ENCODE results near the gene SYP.

Gene SYP

DNA sequence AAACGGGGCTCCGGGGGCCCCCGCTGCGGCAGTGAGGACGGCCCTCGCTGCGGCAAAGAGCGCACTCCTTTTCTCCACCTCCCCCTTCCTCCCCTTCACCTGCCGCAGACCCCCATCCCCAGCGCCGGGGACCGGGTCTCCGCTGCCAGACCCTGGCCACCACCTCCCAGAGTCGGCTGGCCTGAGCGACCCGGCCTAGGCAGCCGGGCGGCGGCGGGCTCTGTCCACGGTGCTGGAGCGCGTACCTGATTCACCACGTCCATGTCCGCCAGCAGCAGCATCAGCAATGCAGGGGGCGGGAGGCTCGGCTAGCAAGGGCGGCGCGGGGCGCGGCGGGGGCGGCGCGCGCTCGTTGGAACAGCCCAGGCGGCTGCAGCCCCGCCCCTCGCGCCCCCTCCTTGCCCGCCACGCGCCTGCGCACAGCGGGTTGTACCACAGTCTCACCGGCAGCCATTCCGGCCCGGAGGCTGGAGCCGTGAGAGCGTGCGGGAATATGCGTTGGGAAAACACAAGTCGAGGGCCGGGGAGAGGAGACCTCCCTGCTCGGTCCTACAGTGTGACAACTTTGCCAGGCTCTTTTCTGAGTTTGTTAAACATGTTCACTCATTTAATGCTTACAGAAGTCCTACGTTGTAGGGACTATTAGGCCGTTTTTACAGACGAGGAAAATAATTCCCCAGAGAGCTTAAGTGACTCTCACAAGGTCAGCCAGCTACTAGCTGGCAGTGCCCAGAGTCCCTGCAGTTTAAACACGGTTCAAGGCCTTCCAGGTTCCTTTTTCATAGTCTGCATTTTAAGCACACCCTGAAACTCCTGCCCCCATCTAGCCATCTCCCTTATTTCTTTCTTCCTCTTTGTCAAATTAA lies at the start of gene SYP:
Gene SYP, minus strand, starts transcription at position 288 of the 866 bp plus-strand sequence. Its CDS starts 7 bp downstream, at position 281.
- peak; percentile 96 for ATAC-seq
- no peaks in the 10 kb centered on the region for H3K9me3 Mint-ChIP-seq

DNA sequence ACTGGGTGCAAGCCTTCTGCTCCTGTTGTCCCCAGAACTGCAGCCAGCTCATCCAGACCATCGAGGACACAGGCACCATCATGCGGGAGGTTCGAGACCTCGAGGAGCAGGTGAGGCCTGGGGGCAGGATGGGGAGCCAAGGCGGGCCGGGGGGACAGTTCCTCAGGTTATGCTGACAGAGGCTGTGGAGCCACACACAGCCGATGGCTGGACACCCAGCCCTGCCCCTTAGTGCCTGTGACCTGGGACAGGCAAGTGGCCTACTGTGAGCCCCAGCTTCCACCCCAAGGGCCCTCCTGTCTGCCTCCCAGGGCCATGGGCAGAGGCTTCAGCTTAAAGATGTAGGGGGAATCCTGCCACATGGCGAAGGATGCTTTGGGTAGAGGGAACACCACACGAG lies 49.6 kb upstream of the SYP start:
- Mint-ChIP-seq H3K4me3 (no peak overlapping the region), H3K9me3 (no peaks in the 10 kb centered on the region), H3K27me3 (no peaks in the 10 kb centered on the region), H3K27ac (no peak overlapping the region), H3K36me3 (ENCODE audit: low read depth) (peaks cover 5% of the 10 kb centered on the region), H3K4me1 (peaks cover 6% of the 10 kb centered on the region)
- no peak for ATAC-seq
- DNase-seq, result no peak

More for the DNA sequence above, at the start of gene SYP:
- Mint-ChIP-seq H3K36me3 (ENCODE audit: low read depth) (no peaks in the 10 kb centered on the region), H3K27me3 (no peaks in the 10 kb centered on the region), H3K4me3 (peak within 1 kb of the TSS; percentile 62), H3K4me1 (peaks cover 20% of the 10 kb centered on the region), H3K27ac (no peak within 1 kb of the TSS)
- DNase-seq, result peak; percentile 88

DNA sequence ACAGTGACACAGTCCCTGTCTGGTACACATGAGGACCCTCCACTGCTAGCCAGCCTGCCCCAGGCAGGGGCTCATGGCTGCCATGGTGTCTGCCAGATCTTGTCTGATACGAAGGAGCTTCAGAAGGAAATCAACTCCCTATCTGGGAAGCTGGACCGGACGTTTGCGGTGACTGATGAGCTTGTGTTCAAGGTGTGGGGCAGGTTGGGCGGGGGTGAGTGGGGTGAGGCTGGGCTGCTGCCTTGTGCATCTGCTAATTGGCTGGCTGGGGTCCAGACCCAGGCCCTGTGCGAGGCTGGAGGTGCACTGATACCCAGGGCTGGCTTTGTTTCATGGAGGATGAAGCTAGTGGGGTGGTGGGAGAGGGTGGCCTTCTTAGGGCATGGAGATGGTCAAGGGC lies 49.1 kb upstream of the SYP start:
- no peak for ATAC-seq
- Mint-ChIP-seq H3K4me3 (no peak overlapping the region), H3K27ac (no peak overlapping the region), H3K36me3 (ENCODE audit: low read depth) (peaks cover 6% of the 10 kb centered on the region), H3K9me3 (no peaks in the 10 kb centered on the region), H3K4me1 (peaks cover 6% of the 10 kb centered on the region), H3K27me3 (no peaks in the 10 kb centered on the region)
- no peak for DNase-seq

DNA sequence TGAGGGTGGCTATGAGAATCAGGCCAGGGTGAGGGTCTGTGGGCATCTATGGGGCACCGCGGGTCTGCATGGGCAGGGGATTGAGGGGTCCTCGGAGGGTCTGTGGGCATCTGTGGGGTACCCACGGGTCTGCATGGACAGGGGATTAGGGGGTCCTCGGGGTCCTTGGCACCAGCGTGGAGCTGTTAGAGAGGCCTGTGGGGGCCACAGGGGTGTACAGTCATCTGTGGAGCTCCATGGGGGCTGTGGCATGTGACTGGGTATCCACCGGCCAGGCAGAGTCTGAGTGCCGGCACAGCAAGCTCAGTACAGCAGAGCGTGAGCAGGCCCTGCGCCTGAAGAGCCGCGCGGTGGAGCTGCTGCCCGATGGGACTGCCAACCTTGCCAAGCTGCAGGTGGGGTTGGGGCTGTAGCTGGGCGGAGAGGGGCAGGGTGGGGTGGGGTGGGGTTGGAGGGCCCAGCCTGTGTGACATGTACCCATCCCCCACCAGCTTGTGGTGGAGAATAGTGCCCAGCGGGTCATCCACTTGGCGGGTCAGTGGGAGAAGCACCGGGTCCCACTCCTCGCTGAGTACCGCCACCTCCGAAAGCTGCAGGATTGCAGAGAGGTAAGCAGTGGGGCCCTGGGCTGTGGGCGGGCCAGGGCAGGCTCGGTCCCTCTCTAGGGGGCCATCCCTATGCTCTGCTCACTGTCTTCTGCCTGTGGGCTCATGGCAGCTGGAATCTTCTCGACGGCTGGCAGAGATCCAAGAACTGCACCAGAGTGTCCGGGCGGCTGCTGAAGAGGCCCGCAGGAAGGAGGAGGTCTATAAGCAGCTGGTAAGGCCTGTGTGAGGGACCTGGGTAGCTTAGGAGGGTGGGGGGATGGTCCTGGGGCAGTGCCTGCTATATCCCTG lies 48.2 kb upstream of the SYP start:
- Mint-ChIP-seq H3K4me3 (no peak overlapping the region), H3K4me1 (peaks cover 6% of the 10 kb centered on the region), H3K9me3 (no peaks in the 10 kb centered on the region), H3K36me3 (ENCODE audit: low read depth) (peaks cover 10% of the 10 kb centered on the region), H3K27ac (no peak overlapping the region), H3K27me3 (no peaks in the 10 kb centered on the region)
- DNase-seq (no peak), ATAC-seq (no peak)

DNA sequence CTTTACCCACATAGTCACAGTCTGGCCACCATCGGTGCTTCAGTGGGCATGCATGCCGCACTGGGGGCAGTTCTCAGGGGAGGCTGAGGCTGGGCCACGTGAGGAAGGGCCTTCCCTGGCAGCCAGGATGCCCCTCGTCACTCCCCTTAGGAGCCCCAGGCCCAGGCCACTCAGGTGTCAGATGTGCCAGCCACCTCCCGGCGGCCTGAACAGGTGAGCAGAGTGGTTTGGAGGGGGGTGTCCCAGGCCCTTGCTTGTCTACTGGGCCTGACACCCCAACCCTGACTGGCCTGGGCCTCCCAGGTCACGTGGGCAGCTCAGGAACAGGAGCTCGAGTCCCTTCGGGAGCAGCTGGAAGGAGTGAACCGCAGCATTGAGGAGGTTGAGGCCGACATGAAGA lies 47.4 kb upstream of the SYP start:
- H3K27ac Mint-ChIP-seq, result no peak overlapping the region

DNA sequence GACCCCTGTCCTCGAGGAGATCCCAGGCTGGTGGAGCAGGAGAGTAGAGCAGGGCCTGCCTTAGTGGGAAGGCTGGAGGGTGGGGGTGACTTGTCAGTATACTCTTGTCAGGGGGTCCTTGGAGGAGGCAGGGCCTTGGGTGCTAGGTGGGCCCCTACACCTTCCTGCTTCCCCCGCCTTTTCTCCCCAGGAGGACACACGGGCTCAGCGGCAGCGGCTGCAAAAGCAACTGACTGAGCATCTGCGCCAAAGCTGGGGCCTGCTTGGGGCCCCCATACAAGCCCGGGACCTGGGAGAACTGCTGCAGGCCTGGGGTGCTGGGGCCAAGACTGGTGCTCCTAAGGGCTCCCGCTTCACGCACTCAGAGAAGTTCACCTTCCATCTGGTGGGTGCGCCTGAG lies 46.5 kb upstream of the SYP start:
- Mint-ChIP-seq H3K27me3 (no peaks in the 10 kb centered on the region), H3K27ac (no peak overlapping the region), H3K9me3 (no peaks in the 10 kb centered on the region), H3K4me3 (no peak overlapping the region), H3K36me3 (ENCODE audit: low read depth) (peaks cover 12% of the 10 kb centered on the region), H3K4me1 (peaks cover 6% of the 10 kb centered on the region)
- no peak for DNase-seq
- ATAC-seq, result no peak

More for the DNA sequence above, 47.4 kb upstream of the SYP start:
- Mint-ChIP-seq H3K4me1 (peaks cover 6% of the 10 kb centered on the region), H3K4me3 (no peak overlapping the region), H3K27me3 (no peaks in the 10 kb centered on the region), H3K36me3 (ENCODE audit: low read depth) (peaks cover 12% of the 10 kb centered on the region), H3K9me3 (no peaks in the 10 kb centered on the region)
- no peak for DNase-seq
- no peak for ATAC-seq

DNA sequence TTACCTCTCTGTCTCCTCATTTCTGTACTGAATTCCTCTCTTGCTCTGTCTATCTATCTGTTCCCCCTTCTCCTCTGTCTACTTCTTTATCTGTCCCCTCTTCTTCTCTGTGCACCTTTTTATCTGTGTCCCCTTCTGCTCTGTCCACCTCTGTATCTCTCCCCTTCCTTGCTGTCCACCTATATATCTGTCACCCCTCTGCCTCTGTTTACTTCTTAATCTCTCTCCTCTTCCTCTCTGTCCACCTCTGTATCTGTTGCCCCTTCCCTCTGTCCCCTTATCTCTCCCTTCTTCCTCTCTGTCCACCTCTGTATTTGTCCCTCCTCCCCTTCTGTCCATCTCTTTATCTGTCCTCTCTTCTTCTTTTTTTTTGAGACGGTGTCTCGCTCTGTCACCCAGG lies 44.2 kb upstream of the SYP start:
- no peaks in the 10 kb centered on the region for H3K9me3 Mint-ChIP-seq
- no peak overlapping the region for H3K4me3 Mint-ChIP-seq
- H3K4me1 Mint-ChIP-seq, result peaks cover 3% of the 10 kb centered on the region
- DNase-seq (no peak), ATAC-seq (no peak)
- peaks cover 9% of the 10 kb centered on the region for H3K36me3 Mint-ChIP-seq (ENCODE audit: low read depth)
- no peak overlapping the region for H3K27ac Mint-ChIP-seq
- H3K27me3 Mint-ChIP-seq, result no peaks in the 10 kb centered on the region

DNA sequence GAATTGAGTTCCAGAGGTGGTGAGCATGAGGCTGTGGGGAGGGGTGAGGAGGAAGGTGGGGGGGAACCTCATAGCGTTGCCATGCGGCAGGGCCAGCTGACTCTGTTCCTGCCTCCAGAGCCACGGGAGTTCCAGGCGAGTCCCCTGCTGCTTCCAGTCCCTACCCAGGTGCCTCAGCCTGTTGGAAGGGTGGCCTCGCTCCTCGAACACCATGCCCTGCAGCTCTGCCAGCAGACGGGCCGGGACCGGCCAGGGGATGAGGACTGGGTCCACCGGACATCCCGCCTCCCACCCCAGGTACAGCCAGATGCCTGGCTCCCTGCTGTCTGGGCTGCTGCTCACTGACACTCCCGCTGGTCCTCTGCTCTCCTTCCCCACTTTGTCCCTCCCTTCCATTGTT lies 43.2 kb upstream of the SYP start:
- H3K4me3 Mint-ChIP-seq, result no peak overlapping the region
- peaks cover 7% of the 10 kb centered on the region for H3K36me3 Mint-ChIP-seq (ENCODE audit: low read depth)
- H3K4me1 Mint-ChIP-seq, result peaks cover 5% of the 10 kb centered on the region
- H3K27ac Mint-ChIP-seq, result no peak overlapping the region
- H3K9me3 Mint-ChIP-seq, result no peaks in the 10 kb centered on the region
- ATAC-seq, result no peak
- DNase-seq, result no peak
- no peaks in the 10 kb centered on the region for H3K27me3 Mint-ChIP-seq

DNA sequence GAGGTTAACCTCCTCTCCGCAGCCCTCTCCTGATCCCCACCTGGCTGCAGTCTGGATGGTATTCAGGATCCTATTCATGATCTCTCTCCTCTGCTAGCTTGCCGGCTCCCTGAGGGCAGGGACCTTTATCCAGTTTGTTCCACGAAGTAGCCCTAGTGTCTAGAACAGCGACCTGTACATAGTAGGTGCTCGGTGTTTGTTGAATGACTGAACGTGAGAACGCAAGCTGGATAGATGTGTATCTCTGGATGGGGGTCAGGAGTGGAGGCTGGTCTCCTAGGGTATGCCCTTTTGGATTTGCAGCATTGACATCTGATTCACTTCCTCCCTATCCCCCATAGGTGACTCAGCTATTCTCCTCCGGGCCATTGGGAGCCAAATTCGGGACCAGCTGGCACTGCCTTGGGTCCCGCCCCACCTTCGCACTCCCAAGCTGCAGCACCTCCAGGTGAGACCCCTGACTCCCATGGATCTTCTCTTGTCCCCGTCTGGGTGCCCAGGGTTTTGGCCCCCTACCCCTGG lies 42.6 kb upstream of the SYP start:
- Mint-ChIP-seq H3K27ac (no peak overlapping the region), H3K4me1 (peaks cover 5% of the 10 kb centered on the region), H3K9me3 (no peaks in the 10 kb centered on the region), H3K4me3 (no peak overlapping the region), H3K36me3 (ENCODE audit: low read depth) (peaks cover 7% of the 10 kb centered on the region), H3K27me3 (no peaks in the 10 kb centered on the region)
- no peak for ATAC-seq
- no peak for DNase-seq

DNA sequence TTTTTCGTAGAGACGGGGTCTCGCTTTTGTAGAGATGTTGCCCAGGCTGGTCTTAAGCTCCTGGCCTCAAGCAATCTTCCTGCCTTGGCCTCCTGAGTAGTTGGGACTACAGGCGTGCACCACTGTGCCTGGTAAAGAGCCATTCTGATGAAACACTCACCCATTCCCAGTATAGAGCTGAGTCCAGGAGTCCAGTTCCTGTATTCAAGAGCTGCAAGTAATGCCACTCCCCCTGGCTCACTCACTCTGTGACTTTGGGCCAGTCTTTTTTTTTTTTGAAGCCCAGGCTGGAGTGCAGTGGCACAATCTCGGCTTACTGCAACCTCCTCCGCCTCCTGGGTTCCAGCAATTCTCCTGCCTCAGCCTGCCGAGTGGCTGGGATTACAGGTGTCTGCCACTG lies 38.7 kb upstream of the SYP start:
- Mint-ChIP-seq H3K4me1 (peaks cover 22% of the 10 kb centered on the region), H3K9me3 (no peaks in the 10 kb centered on the region), H3K36me3 (ENCODE audit: low read depth) (peaks cover 4% of the 10 kb centered on the region), H3K4me3 (no peak overlapping the region), H3K27ac (no peak overlapping the region), H3K27me3 (no peaks in the 10 kb centered on the region)
- no peak for DNase-seq
- no peak for ATAC-seq

DNA sequence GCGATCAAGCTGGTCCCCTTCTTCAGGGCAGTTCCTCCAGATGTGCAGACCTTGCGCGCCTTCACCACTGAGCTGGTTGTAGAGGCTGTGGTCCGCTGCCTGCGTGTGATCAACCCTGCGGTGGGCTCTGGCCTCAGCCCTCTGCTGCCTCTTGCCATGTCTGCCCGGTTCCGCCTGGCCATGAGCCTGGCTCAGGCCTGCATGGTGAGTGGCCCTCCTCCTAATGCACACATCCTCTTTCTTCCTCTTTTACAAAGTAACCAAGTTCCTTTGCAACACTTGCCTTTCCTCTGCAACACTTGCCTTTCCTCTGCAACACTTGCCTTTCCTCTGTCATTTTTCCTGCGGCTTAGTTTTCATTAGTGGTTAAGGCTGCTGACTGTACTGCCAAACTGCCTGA lies 37.1 kb upstream of the SYP start:
- Mint-ChIP-seq H3K27me3 (no peaks in the 10 kb centered on the region), H3K4me3 (peak overlapping the region; percentile 96), H3K36me3 (ENCODE audit: low read depth) (no peaks in the 10 kb centered on the region), H3K9me3 (no peaks in the 10 kb centered on the region), H3K4me1 (peaks cover 22% of the 10 kb centered on the region), H3K27ac (peak overlapping the region; percentile 57)
- no peak for ATAC-seq
- DNase-seq, result no peak

DNA sequence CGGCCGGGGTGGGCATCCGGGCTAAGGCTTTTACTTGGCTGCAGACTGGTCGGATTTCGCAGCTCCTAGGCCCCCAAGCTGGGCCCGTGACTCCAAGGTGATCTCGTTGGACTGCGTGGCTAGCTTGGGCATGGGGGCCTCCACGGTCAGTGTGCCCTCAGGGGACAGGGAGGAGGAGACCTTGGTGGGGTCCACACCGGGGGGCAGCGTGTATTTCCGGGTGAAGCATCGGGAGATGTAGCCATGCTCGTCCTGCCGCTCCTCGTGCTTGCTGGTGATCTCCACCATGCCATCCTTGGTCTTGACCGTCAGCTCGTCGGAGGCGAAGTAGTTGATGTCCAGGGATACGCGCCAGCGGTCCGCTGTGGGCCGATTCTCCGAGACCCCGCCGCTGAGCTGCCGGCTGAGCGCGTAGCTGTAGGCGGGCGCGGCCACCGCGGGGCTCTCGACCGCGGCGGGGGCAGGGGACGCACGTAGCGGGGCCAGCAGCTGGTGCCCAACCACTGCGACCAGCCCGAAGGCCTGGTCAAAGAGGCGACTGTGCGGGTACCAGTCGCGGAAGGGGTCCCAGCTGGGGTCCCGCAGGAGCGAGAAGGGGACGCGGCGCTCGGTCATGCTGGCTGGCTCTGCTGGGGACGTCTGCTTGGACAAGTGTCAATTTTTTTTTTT lies 34.0 kb upstream of the SYP start:
- no peak for ATAC-seq
- DNase-seq, result no peak
- Mint-ChIP-seq H3K9me3 (no peaks in the 10 kb centered on the region), H3K27ac (no peak overlapping the region), H3K4me1 (peaks cover 28% of the 10 kb centered on the region), H3K27me3 (no peaks in the 10 kb centered on the region), H3K36me3 (ENCODE audit: low read depth) (no peaks in the 10 kb centered on the region), H3K4me3 (no peak overlapping the region)

DNA sequence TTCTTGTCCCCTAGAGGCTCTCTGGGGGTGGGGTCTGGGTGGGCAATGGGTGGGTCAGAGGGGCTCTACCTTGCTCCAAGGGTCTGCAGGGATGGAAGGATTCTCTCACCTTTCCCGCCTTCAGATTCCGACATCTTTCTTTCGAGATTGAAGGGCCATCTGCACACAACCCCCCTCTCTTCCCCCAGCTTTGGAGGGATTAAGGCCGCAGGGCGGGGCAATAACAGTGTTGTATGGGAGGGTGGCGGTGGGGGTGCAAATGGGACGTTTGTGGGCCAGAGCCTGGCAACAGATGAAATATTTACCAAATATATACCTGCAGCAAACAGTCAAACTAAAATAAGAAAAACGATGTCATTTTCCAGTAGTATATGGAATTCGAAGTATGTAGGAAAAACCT lies 33.2 kb upstream of the SYP start, which contains the start of gene CACNA1F:
Gene CACNA1F, minus strand, starts transcription at position 165 of the 400 bp plus-strand sequence. Its CDS starts 31 bp downstream, at position 134.
- no peak within 1 kb of the TSS for H3K4me3 Mint-ChIP-seq
- ATAC-seq, result no peak
- H3K27me3 Mint-ChIP-seq, result no peaks in the 10 kb centered on the region
- DNase-seq, result no peak
- no peaks in the 10 kb centered on the region for H3K36me3 Mint-ChIP-seq (ENCODE audit: low read depth)
- peaks cover 26% of the 10 kb centered on the region for H3K4me1 Mint-ChIP-seq
- no peak within 1 kb of the TSS for H3K27ac Mint-ChIP-seq
- H3K9me3 Mint-ChIP-seq, result no peaks in the 10 kb centered on the region

DNA sequence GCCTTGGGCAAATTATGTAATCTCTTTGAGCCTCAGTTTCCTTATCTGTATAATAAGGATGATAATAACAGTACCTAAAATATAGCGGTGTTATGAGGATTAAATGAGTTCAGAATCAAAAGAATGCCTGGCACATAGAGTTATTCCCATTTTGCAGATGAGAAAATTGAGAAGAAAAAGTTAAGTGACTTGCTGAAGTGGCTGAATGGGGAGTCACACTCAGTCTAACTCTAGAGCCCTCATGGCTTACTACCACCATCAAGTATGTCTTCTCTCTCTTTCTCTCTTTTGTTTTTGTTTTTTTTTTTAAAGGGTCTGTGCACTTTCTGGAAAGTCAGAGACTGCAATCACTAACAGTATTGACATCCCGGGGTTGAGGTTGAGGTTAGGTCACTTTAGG lies 32.5 kb upstream of the SYP start:
- no peak overlapping the region for H3K4me3 Mint-ChIP-seq

More for the DNA sequence above, 32.5 kb upstream of the SYP start:
- Mint-ChIP-seq H3K27ac (no peak overlapping the region), H3K9me3 (no peaks in the 10 kb centered on the region), H3K4me1 (peaks cover 26% of the 10 kb centered on the region), H3K27me3 (no peaks in the 10 kb centered on the region), H3K36me3 (ENCODE audit: low read depth) (no peaks in the 10 kb centered on the region)
- ATAC-seq, result no peak
- no peak for DNase-seq

All from activated naive CD8-positive, alpha-beta T cell treated with anti-CD3 and anti-CD28 coated beads, Interleukin-2, amount 50 U/mL, for 24 hours (primary cell).